HepG2 (cell line): Measurements from ENCODE around the gene STK32C. TPM values are rescaled to one million over a fixed set of nuclear protein-coding genes. Genes with fewer than 3 reads are reported as not detected.

ENCODE experiments used
- HNF1B ChIP-seq: sonication (generic); formaldehyde crosslinking; IDR thresholded peaks from 2 replicates; pipeline ENCODE4 v1.5.1; 2020; ENCODE audit warnings: mild to moderate bottlenecking, moderate library complexity, missing genetic modification reagents
- PHF21A ChIP-seq: sonication (generic); formaldehyde crosslinking; IDR thresholded peaks from 2 replicates; pipeline ENCODE4 v1.5.0; 2020; ENCODE audit warnings: mild to moderate bottlenecking, missing genetic modification reagents
- RNF2 ChIP-seq: fragments of 450-650 bp; conservative IDR thresholded peaks from 2 replicates; pipeline ENCODE4 v1.6.1; 2016; ENCODE audit warnings: low read depth
- SOX13 ChIP-seq, 3 experiments: fragments of 450-650 bp in 1 of 3; sonication (generic) in 1 of 3; formaldehyde crosslinking in 1 of 3; IDR thresholded peaks in 2 of 3; conservative IDR thresholded peaks in 1 of 3; 2 replicates each; pipeline versions ENCODE4 v1.5.0 to v1.6.1; 2016 to 2020; ENCODE audit warnings: antibody characterized with exemption in 1 of 3, mild to moderate bottlenecking in 1 of 3, missing compliant biosample characterization in 1 of 3, missing genetic modification reagents in 1 of 3, moderate library complexity in 1 of 3
- SRSF1 ChIP-seq: fragments of 200-400 bp; formaldehyde crosslinking; optimal IDR thresholded peaks from 2 replicates; pipeline ENCODE3; 2017; ENCODE audit warnings: mild to moderate bottlenecking, low read depth, low read length, moderate library complexity
- TEAD2 ChIP-seq: sonication (generic); formaldehyde crosslinking; IDR thresholded peaks from 2 replicates; pipeline ENCODE4 v1.9.0; 2021; ENCODE audit warnings: missing genetic modification reagents
- TP53 ChIP-seq: sonication (generic); formaldehyde crosslinking; conservative IDR thresholded peaks from 2 replicates; pipeline ENCODE4 v1.4.0; 2020; ENCODE audit warnings: missing genetic modification reagents
- YEATS4 ChIP-seq: sonication (generic); formaldehyde crosslinking; IDR thresholded peaks from 2 replicates; pipeline ENCODE4 v1.4.0; 2020; ENCODE audit warnings: missing genetic modification reagents, borderline replicate concordance
- ZBTB46 ChIP-seq: sonication (generic); formaldehyde crosslinking; IDR thresholded peaks from 2 replicates; pipeline ENCODE4 v1.4.0; 2020; ENCODE audit warnings: mild to moderate bottlenecking, missing genetic modification reagents, borderline replicate concordance
- ZFY ChIP-seq: sonication (generic); formaldehyde crosslinking; IDR thresholded peaks from 2 replicates; pipeline ENCODE4 v1.4.0; 2020; ENCODE audit warnings: missing genetic modification reagents
- ZFYVE20 ChIP-seq: sonication (generic); formaldehyde crosslinking; IDR thresholded peaks from 2 replicates; pipeline ENCODE4 v1.8.0; 2023; ENCODE audit warnings: low read depth, mild to moderate bottlenecking, moderate library complexity, missing genetic modification reagents, borderline replicate concordance
- ZMYM3 ChIP-seq: sonication (generic); formaldehyde crosslinking; IDR thresholded peaks from 2 replicates; pipeline ENCODE4 v1.5.1; 2020; ENCODE audit warnings: mild to moderate bottlenecking, missing genetic modification reagents
- ZNF18 ChIP-seq: sonication (generic); formaldehyde crosslinking; IDR thresholded peaks from 2 replicates; pipeline ENCODE4 v1.8.0; 2022; ENCODE audit warnings: mild to moderate bottlenecking, missing genetic modification reagents; ENCODE audit not compliant: insufficient replicate concordance
- ZNF331 ChIP-seq: sonication (generic); formaldehyde crosslinking; IDR thresholded peaks from 2 replicates; pipeline ENCODE4 v1.4.0; 2020; ENCODE audit warnings: missing genetic modification reagents
- ZNF552 ChIP-seq: sonication (generic); formaldehyde crosslinking; IDR thresholded peaks from 2 replicates; pipeline ENCODE4 v1.9.0; 2022; ENCODE audit warnings: missing genetic modification reagents, mild to moderate bottlenecking, borderline replicate concordance
- ZNF879 ChIP-seq: sonication (generic); formaldehyde crosslinking; IDR thresholded peaks from 2 replicates; pipeline ENCODE4 v1.8.1; 2023; ENCODE audit warnings: missing genetic modification reagents
- ZSCAN29 ChIP-seq: sonication (generic); formaldehyde crosslinking; conservative IDR thresholded peaks from 2 replicates; pipeline ENCODE4 v1.4.0; 2020; ENCODE audit warnings: mild to moderate bottlenecking, missing genetic modification reagents
- polyA plus RNA-seq, 8 experiments: library from polyadenylated mRNA; depleted of rRNA in 3 of 8; stranded (reverse) in 7 of 8; unstranded in 1 of 8; fragments of >200 nt; fragmentation: Illumina TruSeq in 4 of 8; extraction: Trizol in 4 of 8; gene quantifications; 2 replicates each; pipeline versions ENCODE4 v1.2.1 to v1.2.3, GENCODE V29; 2011 to 2016; ENCODE audit warnings: low read depth in 4 of 8, missing spikeins in 1 of 8, mixed read lengths in 1 of 8; ENCODE audit not compliant: insufficient read depth in 1 of 8
- total RNA-seq, 5 experiments: library from RNA; depleted of rRNA; stranded (reverse); fragments of >200 nt; fragmentation: Illumina TruSeq; extraction: Trizol; gene quantifications; 2 replicates each; pipeline ENCODE4 v1.2.3, GENCODE V29; 2016; ENCODE audit warnings: low read depth in 1 of 5
- TF ChIP-seq, protein P1 (sequence below): sonication (generic); formaldehyde crosslinking; conservative IDR thresholded peaks from 2 replicates; pipeline ENCODE4 v1.5.0; 2020; ENCODE audit warnings: missing genetic modification reagents
- TF ChIP-seq, protein P2 (sequence below): sonication (generic); formaldehyde crosslinking; IDR thresholded peaks from 2 replicates; pipeline ENCODE4 v1.5.0; 2020; ENCODE audit warnings: mild to moderate bottlenecking, missing genetic modification reagents

The STK32C gene
- total and polyA plus RNA-seq, 2 of the 13 experiments (the other 11 are each of a cell fraction or from before 2014, with no cell fraction given), result 10.9 to 19.4 TPM

- TF ChIP-seq SOX13 (IDR thresholded peaks at IDR 0.05), result no peak
- TF ChIP-seq SOX13 (CRISPR knock-in tag; conservative IDR thresholded peaks at IDR 0.05 in 1 of 2, IDR thresholded peaks at IDR 0.05 in 1 of 2), result no peak; a peak in 1 of 4 replicates
- no peak for TF ChIP-seq HNF1B (CRISPR knock-in tag)
- no peak for TF ChIP-seq ZNF331 (CRISPR knock-in tag)
- TF ChIP-seq ZFYVE20 (CRISPR knock-in tag), result peak; percentile 85; the same call in 1 of the 2 replicates
- no peak for TF ChIP-seq ZNF18
- no peak for TF ChIP-seq TEAD2 (CRISPR knock-in tag)
- 0 out of 2 replicates have a peak, but pooled peaks have one; percentile 49 for TF ChIP-seq TP53
- no peak for TF ChIP-seq ZNF879 (CRISPR knock-in tag)
- TF ChIP-seq ZFY (CRISPR knock-in tag), result peak; percentile 70
- no peak; the same call in 1 of the 2 replicates for TF ChIP-seq ZMYM3
- no peak for TF ChIP-seq ZBTB46 (CRISPR knock-in tag)
- TF ChIP-seq RNF2, result no peak
- no peak for TF ChIP-seq SRSF1
- peak; percentile 19; the same call in 1 of the 2 replicates for TF ChIP-seq YEATS4 (CRISPR knock-in tag)
- TF ChIP-seq, protein P1, sequence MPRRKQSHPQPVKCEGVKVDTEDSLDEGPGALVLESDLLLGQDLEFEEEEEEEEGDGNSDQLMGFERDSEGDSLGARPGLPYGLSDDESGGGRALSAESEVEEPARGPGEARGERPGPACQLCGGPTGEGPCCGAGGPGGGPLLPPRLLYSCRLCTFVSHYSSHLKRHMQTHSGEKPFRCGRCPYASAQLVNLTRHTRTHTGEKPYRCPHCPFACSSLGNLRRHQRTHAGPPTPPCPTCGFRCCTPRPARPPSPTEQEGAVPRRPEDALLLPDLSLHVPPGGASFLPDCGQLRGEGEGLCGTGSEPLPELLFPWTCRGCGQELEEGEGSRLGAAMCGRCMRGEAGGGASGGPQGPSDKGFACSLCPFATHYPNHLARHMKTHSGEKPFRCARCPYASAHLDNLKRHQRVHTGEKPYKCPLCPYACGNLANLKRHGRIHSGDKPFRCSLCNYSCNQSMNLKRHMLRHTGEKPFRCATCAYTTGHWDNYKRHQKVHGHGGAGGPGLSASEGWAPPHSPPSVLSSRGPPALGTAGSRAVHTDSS (CRISPR knock-in tag), result no peak
- no peak; the same call in 1 of the 2 replicates for TF ChIP-seq ZSCAN29
- TF ChIP-seq ZNF552 (CRISPR knock-in tag), result 0 out of 2 replicates have a peak, but pooled peaks have one; percentile 88
- TF ChIP-seq, protein P2, sequence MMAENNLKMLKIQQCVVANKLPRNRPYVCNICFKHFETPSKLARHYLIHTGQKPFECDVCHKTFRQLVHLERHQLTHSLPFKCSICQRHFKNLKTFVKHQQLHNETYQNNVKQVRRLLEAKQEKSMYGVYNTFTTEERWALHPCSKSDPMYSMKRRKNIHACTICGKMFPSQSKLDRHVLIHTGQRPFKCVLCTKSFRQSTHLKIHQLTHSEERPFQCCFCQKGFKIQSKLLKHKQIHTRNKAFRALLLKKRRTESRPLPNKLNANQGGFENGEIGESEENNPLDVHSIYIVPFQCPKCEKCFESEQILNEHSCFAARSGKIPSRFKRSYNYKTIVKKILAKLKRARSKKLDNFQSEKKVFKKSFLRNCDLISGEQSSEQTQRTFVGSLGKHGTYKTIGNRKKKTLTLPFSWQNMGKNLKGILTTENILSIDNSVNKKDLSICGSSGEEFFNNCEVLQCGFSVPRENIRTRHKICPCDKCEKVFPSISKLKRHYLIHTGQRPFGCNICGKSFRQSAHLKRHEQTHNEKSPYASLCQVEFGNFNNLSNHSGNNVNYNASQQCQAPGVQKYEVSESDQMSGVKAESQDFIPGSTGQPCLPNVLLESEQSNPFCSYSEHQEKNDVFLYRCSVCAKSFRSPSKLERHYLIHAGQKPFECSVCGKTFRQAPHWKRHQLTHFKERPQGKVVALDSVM (CRISPR knock-in tag), result peak; percentile 47; the same call in 1 of the 2 replicates
- TF ChIP-seq PHF21A, result no peak
Measured at GRCh38 chr10:132331601-132332432, 24.1 kb upstream of the STK32C start, which contains the start of gene LRRC27 (continued).
